Activated naive CD4-positive, alpha-beta T cell treated with Interleukin-2 at 50 U/mL for 16 hours (primary cell): ENCODE measurements around the gene JUP.

Experiments
- DNase-seq: peaks from one replicate; pipeline ENCODE4 v3.0.0-alpha.2; 2020

JUP gene

GRCh38 chr17:41750862-41751261 lies 35.6 kb downstream of the JUP start:
- DNase-seq: no peak

DNA sequence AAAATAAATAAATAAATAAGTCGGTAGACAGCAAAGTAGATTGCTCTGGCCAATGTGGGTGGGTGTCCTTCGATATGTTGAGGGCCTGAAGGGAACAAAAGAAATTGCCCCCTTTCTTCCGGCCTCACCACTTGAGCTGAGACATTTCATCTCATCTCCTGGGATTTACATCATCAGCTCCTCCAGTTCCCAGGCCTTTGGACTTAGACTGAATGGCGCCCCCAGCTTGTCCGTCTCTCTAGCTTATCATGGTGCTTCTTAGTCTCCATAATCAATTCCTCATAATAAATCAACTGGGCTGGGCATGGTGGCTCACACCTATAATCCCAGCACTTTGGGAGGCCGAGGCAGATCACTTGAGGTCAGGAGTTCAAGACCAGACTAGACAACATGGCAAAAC lies 38.2 kb downstream of the JUP start:
- no peak for DNase-seq

GRCh38 chr17:41741709-41742108 lies 44.8 kb downstream of the JUP start:
- DNase-seq: no peak

- DNase-seq: no peak
These were observed 46.0 kb downstream of the JUP start for GRCh38 chr17:41740506-41740905.

DNA sequence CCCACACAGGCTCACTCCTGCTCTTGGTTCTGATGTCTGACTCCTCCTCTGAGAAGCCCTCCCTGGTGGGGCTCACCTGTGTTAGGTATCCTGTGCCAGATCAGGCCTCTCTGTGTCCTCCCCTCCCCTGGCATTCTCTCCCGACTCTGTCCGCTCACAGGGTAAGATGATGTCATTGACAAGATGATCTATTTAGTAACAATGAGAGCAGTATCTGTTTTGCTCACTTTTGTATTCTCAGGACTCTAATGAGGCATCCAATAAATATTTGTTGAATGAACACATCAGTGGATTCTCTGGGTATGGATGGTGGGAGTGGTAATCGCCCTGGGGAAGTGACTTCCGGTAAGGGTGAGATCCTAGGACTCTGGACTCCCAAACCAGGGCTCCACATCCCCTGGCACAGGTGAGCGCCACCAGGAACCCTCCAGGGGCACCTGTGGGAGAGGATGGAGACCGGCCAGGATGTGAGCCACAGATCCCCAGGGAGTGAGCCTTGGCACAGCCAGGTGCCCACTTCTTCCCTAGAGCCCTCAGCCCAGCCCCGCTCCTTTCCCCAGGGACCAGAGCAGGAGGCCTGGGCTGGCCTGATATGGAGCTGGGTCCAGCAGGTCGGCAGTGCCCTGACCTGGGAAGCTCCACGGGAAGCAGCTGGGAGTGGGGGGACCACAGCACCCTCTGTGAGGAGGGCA lies 46.7 kb downstream of the JUP start:
- no peak for DNase-seq

- no peak for DNase-seq
These were observed 47.8 kb downstream of the JUP start for GRCh38 chr17:41738801-41739112.

GRCh38 chr17:41738077-41738800 lies 48.3 kb downstream of the JUP start:
- peak; percentile 84 for DNase-seq

DNA sequence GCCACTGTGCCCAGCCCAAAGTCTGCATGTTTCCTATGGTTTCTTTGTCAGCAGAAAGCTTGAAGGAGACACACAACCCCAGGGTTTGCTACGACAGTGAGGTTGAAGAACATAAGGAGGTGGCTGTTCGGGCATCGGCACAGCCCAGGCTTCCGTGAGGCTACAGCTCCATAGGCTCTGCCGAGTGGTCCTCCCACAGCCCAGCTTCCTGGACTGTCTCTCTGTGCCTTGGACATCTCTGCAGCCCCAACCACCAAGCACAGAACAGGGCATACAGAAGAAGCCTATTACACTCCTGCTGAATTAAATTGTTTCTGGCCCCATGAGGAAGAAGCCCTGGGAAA lies 48.9 kb downstream of the JUP start:
- no peak for DNase-seq

DNA sequence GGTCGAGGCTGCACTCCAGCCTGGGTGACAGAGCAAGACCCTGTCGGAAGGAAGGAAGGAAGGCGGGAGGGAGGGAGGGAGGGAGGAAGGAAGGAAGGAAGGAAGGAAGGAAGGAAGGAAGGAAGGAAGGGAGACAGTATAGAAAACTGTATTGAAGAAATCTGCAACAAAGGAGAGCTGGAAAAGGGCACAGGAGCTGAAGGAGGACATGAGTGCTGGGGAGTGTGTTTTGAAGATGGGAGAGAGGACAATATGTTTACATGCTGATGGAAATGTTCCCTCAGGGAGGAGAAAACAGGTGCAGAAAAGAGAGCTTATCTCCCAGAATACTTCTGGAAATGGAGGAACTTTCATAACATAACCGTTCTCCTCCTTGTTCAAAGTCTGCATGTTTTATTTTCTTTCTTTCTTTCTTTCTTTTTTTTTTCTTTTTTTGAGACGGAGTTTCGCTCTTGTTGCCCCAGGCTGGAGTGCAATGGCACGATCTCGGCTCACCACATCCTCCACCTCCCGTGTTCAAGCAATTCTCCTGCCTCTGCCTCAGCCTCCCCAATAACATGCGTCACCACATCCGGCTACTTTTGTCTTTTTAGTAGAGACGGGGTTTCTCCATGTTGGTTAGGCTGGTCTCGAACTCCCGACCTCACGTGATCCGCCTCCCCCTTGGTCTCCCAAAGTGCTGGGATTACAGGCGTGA lies 49.4 kb downstream of the JUP start:
- DNase-seq: no peak

DNA sequence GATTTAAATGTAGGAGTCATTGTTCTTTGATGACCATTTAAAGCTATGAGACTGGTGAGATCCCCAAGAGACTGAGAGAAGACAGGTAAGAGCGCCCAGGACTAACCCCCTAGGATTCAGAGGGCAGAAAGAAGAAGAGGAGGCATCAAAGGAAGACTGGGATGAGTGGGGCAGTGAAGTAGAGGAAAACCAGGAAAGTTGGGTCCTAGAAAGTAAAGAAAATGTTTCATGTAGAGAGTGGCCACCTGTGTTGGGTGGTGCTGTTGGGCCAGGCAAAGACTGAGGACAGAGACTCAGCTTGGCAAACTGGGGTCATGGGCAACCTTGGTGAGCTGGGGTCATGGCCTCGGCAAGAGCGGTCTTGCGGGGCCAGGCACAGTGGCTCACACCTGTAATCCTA lies 50.8 kb downstream of the JUP start:
- no peak for DNase-seq

GRCh38 chr17:41734949-41735313 lies 51.6 kb downstream of the JUP start:
- no peak for DNase-seq

- peak; percentile 6 for DNase-seq
These were observed 52.2 kb downstream of the JUP start, which contains the start of gene HAP1 for GRCh38 chr17:41734139-41734948. HAP1 (minus strand) TSS chr17:41734643; CDS start chr17:41734634, 9 bp downstream.

DNA sequence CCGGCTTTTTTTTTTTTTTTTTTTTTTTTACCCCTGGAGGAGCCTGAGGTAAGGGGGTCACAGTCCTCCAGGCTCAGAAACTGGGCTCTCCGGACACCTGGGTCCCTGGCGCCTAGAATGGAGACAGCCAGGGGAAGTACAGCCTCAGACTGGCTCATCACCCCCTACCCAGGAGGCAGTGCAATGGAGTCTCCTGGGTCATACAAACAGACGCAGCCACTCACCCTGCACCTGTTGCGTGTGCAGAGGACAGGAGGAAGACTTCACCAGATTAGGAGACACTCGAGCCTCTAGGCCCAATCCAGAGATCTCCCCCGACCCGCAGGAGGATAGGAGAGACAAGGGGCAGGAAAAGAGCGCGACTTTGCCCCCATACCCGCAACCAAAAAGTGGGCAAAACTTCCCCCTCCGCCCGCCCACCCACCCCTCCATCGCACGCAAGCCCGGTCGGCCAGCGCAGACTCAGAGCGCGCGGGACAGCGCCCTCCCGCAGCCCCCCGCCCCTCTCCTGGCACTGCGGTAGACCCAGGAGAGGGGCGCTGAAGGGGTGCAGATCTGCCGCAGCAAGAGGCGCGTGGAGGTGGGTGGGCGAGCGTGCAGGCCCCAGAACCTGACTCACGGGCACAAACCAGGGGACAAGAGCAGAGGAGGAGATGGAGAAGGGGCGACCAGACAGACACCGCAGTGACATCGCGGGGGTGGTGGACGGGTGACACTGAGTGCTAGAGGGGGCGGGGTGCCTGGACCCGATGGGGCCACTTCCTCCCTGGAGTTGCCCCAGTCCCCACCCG lies 53.0 kb downstream of the JUP start:
- peak; percentile 13 for DNase-seq

DNA sequence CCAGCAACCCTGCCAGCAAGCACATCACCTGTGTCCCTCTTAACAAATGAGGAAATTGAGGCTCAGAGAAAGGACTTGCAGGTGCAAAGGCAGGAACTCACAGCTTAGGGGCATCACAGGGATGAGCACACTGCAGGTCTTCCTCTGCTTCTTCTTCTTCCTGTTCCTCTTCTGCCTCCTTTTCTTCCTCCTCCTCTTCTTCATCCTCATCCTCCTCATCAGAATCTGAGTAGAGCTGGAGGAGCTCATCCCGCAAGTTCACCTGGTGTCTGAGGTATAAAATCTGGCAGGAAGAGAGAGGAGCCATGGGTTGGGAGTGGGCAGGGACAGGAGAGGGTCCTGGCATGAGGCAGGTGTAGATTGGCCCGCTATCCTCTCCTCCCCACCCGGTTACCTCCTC lies 54.7 kb downstream of the JUP start:
- DNase-seq: no peak

DNA sequence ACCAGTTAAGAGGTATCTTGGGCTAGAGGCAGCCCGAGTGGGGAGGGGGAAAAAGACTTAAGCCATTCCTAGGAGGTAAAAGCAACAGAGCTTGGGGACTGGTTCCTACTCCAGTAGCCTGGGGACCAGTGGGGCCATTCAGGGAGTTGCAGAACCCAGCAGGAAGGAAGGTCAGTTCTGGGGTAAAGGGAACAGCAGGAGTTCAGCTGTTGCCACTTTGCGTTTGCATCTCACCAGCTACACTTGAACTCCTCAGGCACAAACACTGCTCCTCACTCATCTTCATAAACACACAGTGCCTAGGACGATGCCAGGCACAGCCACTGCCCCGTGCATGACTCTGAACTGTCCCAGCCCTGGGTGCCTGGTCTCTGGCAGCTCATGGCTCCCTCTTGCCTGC lies 56.0 kb downstream of the JUP start:
- no peak for DNase-seq

- no peak for DNase-seq
These were observed 58.5 kb downstream of the JUP start for GRCh38 chr17:41728056-41728455.

DNA sequence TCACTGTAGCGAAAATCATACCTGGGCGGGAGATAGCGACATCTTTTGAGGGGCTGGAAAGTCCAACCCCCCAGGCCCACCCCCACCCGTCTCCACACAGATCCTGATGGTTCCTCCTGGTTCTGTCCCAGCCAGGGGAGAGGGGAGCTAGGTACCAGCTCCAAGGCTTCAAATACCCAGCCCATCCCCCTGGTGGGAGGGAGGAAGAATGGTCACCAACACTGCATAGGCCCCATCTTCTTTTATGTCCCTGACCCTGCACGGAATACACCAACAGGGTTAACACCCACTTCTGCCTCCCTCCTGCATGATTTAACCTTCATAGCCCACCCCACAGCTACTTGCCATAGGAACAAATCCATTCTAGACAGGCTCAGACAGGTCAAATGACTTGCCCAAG lies 61.4 kb downstream of the JUP start:
- no peak for DNase-seq

GRCh38 chr17:41724476-41725050 lies 61.9 kb downstream of the JUP start:
- no peak for DNase-seq

DNA sequence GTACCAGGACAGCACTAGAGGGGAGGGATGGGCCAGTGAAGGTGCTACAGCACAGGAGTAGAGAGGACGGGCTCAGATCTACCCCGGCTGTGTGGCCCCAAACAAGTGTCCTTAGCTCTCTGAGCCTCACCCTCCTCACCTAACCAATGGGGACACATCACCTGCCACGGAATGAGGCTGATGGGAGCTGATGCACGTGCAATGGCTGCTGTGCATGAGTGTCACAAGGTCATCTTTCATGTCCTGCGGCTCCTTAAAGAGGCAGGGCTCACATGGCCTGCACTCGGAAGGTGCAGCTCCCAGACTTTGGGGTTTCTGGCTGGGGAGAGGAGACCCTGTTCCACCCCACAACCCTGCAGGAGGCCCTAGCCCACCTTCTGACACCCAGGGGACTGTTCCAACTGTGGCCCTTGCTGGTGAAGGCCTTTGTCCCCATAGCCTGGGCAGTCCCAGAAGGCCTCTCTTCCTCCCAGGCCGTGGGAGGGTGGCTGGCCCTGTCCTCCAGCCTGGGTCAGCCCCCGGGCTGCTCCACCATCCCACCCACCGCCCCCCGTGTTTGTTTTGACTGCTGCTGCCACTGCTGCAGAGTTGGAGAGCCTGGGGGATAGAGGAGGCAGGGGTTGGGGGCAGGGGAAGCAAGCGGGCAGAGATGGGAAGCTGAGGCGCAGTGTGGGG lies 62.6 kb downstream of the JUP start:
- no peak for DNase-seq

DNA sequence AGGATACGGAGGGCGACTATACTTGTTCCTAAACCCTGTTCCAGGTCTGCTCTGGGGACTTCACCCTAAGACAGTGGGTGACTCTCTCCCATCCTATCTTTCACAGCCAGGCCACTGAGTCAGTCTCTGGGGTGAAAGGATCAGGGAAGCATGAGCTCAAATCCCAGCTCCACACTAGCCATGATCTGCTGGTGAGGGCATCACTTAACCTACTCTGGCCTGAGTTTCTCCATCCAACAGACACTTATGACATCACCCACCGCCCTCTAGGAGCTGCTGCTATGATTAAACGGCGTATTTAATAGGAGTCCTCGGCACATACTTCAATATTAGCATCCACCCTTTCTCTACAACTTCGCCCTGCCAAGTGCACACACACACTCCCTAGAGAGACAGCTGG lies 64.3 kb downstream of the JUP start:
- no peak for DNase-seq

GRCh38 chr17:41718287-41718645 lies 68.2 kb downstream of the JUP start:
- no peak for DNase-seq
